Measurements from ENCODE around the gene P2RY6. TPM values are rescaled to one million over a fixed set of nuclear protein-coding genes. Genes with fewer than 3 reads are reported as not detected.

P2RY6 gene
- total RNA-seq, 2 experiments from 2014 or later: not detected

- H3K36me3 ChIP-seq (ENCODE audit: insufficient read depth, low read length): no peaks in the 10 kb centered on the region
- BruUV-seq (replicated peaks): no TSS peak
Observed at GRCh38 chr11:73259406-73260126, 12.6 kb upstream of the P2RY6 start.

GRCh38 chr11:73260127-73260457 is 12.0 kb upstream of the P2RY6 start:
- Histone ChIP-seq H3K27ac (ENCODE audit: low read depth, low read length, poor library complexity, severe bottlenecking) (no peak overlapping the region), H4K20me1 (ENCODE audit: insufficient read depth, low read length) (no peaks in the 10 kb centered on the region), H3K79me2 (ENCODE audit: insufficient read depth, low read depth, low read length) (no peaks in the 10 kb centered on the region), H3K4me1 (ENCODE audit: insufficient read depth, low read length, poor library complexity, severe bottlenecking) (no peaks in the 10 kb centered on the region), H2AFZ (ENCODE audit: low read length) (no peak overlapping the region), H3K4me3 (ENCODE audit: low read depth, low read length, poor library complexity, severe bottlenecking) (no peak overlapping the region), H3K9me3 (ENCODE audit: low read length) (no peaks in the 10 kb centered on the region), H3K4me2 (ENCODE audit: low read length) (no peak overlapping the region), H3K9me2 (ENCODE audit: insufficient read depth, low read length) (no peaks in the 10 kb centered on the region), H3K36me3 (ENCODE audit: insufficient read depth, low read length) (no peaks in the 10 kb centered on the region)
- CTCF ChIA-PET (ENCODE audit: unreplicated experiment): no interaction called here
- POLR2A ChIA-PET: interaction anchor here (0.5 kb wide), 1 partner anchor 343 kb away, joined by 3 read pairs; no protein-coding TSS in a partner anchor
- DNase-seq (ENCODE audit: low spot score): no peak
- BruUV-seq (replicated peaks): no TSS peak
- TF ChIP-seq, protein P1, sequence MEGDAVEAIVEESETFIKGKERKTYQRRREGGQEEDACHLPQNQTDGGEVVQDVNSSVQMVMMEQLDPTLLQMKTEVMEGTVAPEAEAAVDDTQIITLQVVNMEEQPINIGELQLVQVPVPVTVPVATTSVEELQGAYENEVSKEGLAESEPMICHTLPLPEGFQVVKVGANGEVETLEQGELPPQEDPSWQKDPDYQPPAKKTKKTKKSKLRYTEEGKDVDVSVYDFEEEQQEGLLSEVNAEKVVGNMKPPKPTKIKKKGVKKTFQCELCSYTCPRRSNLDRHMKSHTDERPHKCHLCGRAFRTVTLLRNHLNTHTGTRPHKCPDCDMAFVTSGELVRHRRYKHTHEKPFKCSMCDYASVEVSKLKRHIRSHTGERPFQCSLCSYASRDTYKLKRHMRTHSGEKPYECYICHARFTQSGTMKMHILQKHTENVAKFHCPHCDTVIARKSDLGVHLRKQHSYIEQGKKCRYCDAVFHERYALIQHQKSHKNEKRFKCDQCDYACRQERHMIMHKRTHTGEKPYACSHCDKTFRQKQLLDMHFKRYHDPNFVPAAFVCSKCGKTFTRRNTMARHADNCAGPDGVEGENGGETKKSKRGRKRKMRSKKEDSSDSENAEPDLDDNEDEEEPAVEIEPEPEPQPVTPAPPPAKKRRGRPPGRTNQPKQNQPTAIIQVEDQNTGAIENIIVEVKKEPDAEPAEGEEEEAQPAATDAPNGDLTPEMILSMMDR (conservative IDR thresholded peaks at IDR 0.05; ENCODE audit: low read length): no peak
- no peak for TF ChIP-seq EZH2phosphoT487 (IDR thresholded peaks at IDR 0.05; ENCODE audit: borderline replicate concordance, low read depth, low read length)
- intact Hi-C loops (cut with micrococcal nuclease; ENCODE audit: unreplicated experiment): no loop called here

More at GRCh38 chr11:73259406-73260126, 12.6 kb upstream of the P2RY6 start:
- Histone ChIP-seq H2AFZ (ENCODE audit: low read length) (no peak overlapping the region), H3K9me2 (ENCODE audit: insufficient read depth, low read length) (no peaks in the 10 kb centered on the region), H4K20me1 (ENCODE audit: insufficient read depth, low read length) (no peaks in the 10 kb centered on the region), H3K4me3 (ENCODE audit: low read depth, low read length, poor library complexity, severe bottlenecking) (no peak overlapping the region), H3K4me2 (ENCODE audit: low read length) (no peak overlapping the region), H3K79me2 (ENCODE audit: insufficient read depth, low read depth, low read length) (no peaks in the 10 kb centered on the region), H3K9me3 (ENCODE audit: low read length) (no peaks in the 10 kb centered on the region), H3K27ac (ENCODE audit: low read depth, low read length, poor library complexity, severe bottlenecking) (no peak overlapping the region), H3K4me1 (ENCODE audit: insufficient read depth, low read length, poor library complexity, severe bottlenecking) (no peaks in the 10 kb centered on the region)
- TF ChIP-seq EZH2phosphoT487 (IDR thresholded peaks at IDR 0.05; ENCODE audit: borderline replicate concordance, low read depth, low read length): no peak
- TF ChIP-seq, protein P1 (conservative IDR thresholded peaks at IDR 0.05; ENCODE audit: low read length): no peak
- no peak for DNase-seq (ENCODE audit: low spot score)
- intact Hi-C loops (cut with micrococcal nuclease; ENCODE audit: unreplicated experiment): no loop called here
- POLR2A ChIA-PET: no interaction called here
- CTCF ChIA-PET (ENCODE audit: unreplicated experiment): interaction anchor here (0.5 kb wide), 1 partner anchor 725 kb away, joined by 3 read pairs; no protein-coding TSS in a partner anchor

- H2AFZ ChIP-seq (ENCODE audit: low read length): no peak overlapping the region
- no peak for DNase-seq (ENCODE audit: low spot score)
Observed at GRCh38 chr11:73262851-73263495, 9.2 kb upstream of the P2RY6 start.

More at GRCh38 chr11:73262851-73263495, 9.2 kb upstream of the P2RY6 start:
- BruUV-seq (replicated peaks): no TSS peak
- Histone ChIP-seq H3K9me3 (ENCODE audit: low read length) (no peaks in the 10 kb centered on the region), H3K79me2 (ENCODE audit: insufficient read depth, low read depth, low read length) (no peaks in the 10 kb centered on the region), H3K4me2 (ENCODE audit: low read length) (no peak overlapping the region), H3K9me2 (ENCODE audit: insufficient read depth, low read length) (no peaks in the 10 kb centered on the region), H3K36me3 (ENCODE audit: insufficient read depth, low read length) (no peaks in the 10 kb centered on the region), H3K27ac (ENCODE audit: low read depth, low read length, poor library complexity, severe bottlenecking) (no peak overlapping the region), H4K20me1 (ENCODE audit: insufficient read depth, low read length) (no peaks in the 10 kb centered on the region), H3K4me3 (ENCODE audit: low read depth, low read length, poor library complexity, severe bottlenecking) (no peak overlapping the region), H3K4me1 (ENCODE audit: insufficient read depth, low read length, poor library complexity, severe bottlenecking) (no peaks in the 10 kb centered on the region)
- POLR2A ChIA-PET: interaction anchor here (0.6 to 0.8 kb wide), 4 partner anchors 14 to 1418 kb away, joined by 3 to 5 read pairs (median 4); no protein-coding TSS in a partner anchor
- no peak for TF ChIP-seq EZH2phosphoT487 (IDR thresholded peaks at IDR 0.05; ENCODE audit: borderline replicate concordance, low read depth, low read length)
- TF ChIP-seq, protein P1 (conservative IDR thresholded peaks at IDR 0.05; ENCODE audit: low read length): no peak
- intact Hi-C loops (cut with micrococcal nuclease; ENCODE audit: unreplicated experiment): no loop called here
- CTCF ChIA-PET (ENCODE audit: unreplicated experiment): interaction anchor here (1.2 kb wide), 1 partner anchor 216 kb away, joined by 3 read pairs; no protein-coding TSS in a partner anchor
